HG02759 (cell line): ENCODE measurements around the gene SERPINB1.

Experiments
- ATAC-seq: cut with Tn5 transposase; IDR thresholded peaks from one replicate; pipeline ENCODE4 v1.9.1; 2021; ENCODE audit warnings: mild to moderate bottlenecking, moderate library complexity; ENCODE audit not compliant: unreplicated experiment

Gene SERPINB1

DNA sequence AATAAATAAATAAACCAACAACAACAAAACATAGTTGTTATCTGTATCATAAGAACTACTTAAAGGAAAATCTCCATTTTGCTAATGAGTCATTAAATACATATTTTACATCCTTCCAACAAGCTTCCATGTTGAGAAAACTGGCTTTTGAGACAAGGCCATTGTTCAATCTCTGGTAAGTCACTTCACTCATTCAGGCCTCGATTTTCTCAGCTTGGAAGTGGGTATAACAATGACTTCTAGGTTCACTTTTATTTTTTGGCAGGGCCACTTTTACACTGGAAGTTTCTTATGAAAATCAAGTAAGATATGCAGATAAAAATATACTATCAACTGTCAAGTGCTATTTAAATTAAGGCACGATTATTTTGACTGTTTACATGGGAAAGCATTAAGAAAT, 46.5 kb downstream of the SERPINB1 start:
- ATAC-seq, result no peak

- no peak for ATAC-seq
These were observed 47.4 kb downstream of the SERPINB1 start for GRCh38 chr6:2794171-2794730.

DNA sequence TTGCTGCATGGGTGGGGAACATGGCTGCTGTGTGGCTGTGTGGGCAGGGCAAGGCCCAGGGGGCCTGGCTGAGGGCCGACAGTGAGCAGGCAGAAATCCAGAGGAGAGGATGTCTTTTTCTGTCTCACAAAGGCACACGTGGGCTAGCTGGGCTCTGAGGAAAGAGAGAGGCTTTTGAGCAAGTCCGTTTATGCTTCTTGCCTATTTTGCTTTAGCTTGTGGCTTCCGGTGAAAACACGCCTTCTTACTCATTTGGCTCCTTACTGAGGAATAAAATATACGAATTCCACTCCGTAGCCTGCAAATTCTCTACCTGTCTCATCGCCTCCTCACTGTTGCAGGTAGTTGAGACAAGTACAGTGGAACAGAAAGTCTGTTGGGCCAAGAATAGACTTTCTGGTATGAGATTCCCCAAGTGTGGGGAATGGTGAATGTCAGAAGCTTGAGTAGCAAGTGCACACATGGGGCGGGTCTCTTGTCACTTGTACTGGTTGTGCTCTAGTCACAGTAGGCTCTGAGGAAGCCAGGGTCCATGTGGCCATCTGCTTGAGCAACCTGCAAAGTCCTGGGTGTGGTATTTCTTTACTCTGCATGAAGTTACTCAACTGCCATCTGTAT, 48.0 kb downstream of the SERPINB1 start:
- no peak for ATAC-seq

- no peak for ATAC-seq
These were observed 49.1 kb downstream of the SERPINB1 start for GRCh38 chr6:2792330-2793110.

GRCh38 chr6:2791450-2791974, 50.2 kb downstream of the SERPINB1 start:
- ATAC-seq, result no peak

DNA sequence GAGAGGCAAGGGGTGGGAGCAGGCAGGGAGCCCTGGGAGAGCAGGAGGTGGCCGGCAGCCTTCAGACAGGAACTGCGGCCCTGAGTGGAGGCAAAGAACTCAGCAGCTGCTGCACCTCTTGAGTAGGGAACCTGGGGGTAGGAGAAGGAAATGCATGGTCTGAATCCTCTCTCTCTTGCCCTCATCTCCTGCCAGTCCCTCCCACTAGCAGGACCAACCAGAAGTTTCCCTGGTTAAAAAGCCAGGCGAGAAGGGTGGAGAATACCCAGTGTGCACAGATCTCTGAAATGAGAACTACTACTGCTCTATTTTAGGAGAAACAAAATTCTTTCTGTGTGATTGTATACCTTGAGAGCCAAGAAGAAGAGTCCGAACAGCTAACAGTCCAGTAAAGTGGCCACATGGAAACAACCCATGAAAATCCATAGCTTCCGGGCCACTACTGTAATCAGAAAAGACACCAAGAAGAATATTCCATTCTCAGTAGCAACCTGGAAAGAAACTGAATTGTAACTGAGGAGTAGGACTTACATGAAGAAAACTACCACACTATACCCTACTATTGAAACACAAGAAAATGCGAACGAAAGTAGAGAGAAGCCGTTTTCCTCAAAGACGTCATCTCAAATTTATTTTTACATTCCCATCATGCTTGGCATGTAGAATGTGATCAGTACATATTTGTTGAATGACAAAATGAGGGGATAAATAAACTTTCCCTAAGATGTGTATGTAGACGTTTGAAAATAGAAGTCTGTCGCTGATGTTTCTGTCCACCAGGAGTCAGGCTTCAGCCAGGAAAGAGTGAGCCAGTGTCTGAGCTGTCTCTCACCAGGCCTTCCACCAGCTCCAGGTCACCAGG, 50.8 kb downstream of the SERPINB1 start:
- no peak for ATAC-seq

DNA sequence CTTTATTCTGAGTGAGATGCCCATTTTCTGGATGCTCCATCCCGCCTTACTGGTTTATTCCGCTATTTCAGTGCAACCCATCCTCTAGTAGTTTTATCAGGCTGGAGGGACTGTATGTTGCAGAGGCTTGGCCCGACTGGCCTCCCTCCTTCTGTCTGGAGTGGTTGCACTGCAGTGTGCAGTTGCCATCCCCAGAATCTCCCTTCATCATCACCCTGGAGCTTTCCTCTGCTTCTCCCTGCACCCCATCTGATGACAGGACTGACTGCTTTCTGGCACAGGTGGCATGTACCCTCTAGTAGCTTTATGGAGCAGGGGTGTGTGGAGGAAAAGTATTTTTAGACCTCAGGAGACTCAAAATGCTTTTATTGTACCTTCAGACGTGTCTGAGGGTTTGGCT, 55.4 kb downstream of the SERPINB1 start:
- no peak for ATAC-seq

DNA sequence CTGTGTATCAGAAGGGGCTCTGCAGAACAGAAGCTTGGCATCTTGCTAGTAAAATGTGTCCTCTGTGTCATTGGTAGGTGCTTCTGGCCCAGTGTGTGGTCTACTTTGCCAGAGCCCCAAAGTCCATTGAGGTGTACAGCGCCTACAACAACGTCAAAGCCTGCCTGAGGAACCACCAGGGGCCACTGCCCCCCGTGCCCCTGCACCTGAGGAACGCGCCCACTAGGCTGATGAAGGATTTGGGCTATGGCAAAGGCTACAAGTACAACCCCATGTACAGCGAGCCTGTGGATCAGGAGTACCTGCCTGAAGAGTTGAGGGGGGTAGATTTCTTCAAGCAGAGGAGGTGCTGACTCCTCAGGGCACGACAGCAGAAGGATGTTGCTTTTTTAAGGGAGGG, 56.7 kb downstream of the SERPINB1 start:
- ATAC-seq, result no peak

DNA sequence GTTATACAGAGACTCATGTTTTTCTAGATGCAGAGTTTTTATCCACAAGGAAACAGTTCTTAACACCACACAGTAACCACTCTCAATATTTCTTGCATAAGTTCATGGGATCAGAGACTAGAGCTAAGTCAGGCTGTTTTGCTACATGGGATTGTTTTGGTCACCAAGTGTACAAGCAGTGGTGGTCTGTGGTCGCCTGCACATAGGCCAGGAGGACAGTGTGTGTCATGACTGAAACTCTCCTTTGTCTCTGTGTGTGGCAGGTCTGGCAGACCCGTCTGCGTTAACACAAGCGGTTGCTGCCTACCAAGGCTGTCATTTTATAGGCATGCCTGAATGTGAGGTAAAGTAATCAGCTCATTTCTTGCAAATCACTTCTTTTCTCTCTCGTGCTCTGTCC, 57.6 kb downstream of the SERPINB1 start:
- no peak for ATAC-seq

GRCh38 chr6:2783188-2783963, 58.3 kb downstream of the SERPINB1 start:
- no peak for ATAC-seq

DNA sequence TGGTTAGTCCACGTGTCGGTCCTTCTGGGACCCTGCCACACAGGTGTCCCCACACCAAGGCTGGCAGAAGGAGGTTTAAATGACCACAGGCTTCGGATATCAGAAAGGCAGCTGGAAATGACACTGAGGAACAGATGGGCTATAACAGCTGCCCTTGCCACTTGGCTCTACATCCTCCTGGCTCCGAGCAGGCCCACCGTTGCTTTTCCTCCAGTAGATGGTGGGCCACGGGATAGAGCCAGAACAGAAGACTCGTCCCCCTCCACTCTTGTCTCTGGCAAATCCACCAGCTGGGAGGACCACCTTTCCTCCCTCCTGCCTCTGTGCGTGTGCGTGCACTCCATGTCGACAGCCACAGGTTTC, 58.9 kb downstream of the SERPINB1 start:
- ATAC-seq, result no peak

DNA sequence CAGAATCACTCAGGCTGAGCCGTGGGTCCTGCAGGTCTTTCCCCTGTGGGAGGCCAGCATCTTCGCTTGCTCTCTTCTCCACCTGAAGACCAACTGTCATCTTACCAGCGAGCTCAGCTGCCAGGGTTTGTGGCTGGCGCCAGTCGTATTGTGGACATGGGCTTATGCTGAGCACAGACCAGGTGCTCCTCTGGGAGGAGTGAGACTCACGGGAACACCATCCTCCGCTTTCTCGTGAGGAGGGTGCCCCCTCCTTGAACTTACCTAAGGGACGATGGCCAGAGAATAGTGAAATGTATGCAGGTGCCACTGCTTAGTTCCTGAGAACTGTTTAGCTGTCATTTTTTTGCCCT, 59.3 kb downstream of the SERPINB1 start:
- ATAC-seq, result no peak
